OCI-LY3 (cell line): ENCODE measurements around the gene NPIPA5.
"Not testable (repeated sequence)": the region's sequence is repeated elsewhere in the genome, so short reads cannot be mapped to it uniquely, and the experiment has no call there.

Experiments used
- CTCF ChIP-seq: fragments of 200-600, 300-600 bp; sonication (generic); IDR thresholded peaks from 2 replicates; pipeline ENCODE4 v1.5.1; 2014; ENCODE audit warnings: antibody characterized with exemption, low read length, low read depth
- EZH2phosphoT487 ChIP-seq: fragments of 200-600 bp; shearing (Covaris generic); IDR thresholded peaks from 2 replicates; pipeline ENCODE4 v1.6.1; 2018; ENCODE audit warnings: antibody characterized with exemption, mixed run types, low read depth

- TF ChIP-seq CTCF, EZH2phosphoT487: not testable (repeated sequence)
Measured at GRCh38 chr16:15407756-15408155, 29.7 kb upstream of the NPIPA5 start.
